ENCODE results near the gene TMEM86A. TPM values are rescaled to one million over a fixed set of nuclear protein-coding genes. Genes with fewer than 3 reads are reported as not detected.
"Not testable (repeated sequence)": the region's sequence is repeated elsewhere in the genome, so short reads cannot be mapped to it uniquely, and the experiment has no call there.

TMEM86A gene, protein sequence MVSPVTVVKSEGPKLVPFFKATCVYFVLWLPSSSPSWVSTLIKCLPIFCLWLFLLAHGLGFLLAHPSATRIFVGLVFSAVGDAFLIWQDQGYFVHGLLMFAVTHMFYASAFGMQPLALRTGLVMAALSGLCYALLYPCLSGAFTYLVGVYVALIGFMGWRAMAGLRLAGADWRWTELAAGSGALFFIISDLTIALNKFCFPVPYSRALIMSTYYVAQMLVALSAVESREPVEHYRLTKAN
- total RNA-seq = 10 to 100 TPM; 37.6 to 96.2 (median 52.8) TPM

DNA sequence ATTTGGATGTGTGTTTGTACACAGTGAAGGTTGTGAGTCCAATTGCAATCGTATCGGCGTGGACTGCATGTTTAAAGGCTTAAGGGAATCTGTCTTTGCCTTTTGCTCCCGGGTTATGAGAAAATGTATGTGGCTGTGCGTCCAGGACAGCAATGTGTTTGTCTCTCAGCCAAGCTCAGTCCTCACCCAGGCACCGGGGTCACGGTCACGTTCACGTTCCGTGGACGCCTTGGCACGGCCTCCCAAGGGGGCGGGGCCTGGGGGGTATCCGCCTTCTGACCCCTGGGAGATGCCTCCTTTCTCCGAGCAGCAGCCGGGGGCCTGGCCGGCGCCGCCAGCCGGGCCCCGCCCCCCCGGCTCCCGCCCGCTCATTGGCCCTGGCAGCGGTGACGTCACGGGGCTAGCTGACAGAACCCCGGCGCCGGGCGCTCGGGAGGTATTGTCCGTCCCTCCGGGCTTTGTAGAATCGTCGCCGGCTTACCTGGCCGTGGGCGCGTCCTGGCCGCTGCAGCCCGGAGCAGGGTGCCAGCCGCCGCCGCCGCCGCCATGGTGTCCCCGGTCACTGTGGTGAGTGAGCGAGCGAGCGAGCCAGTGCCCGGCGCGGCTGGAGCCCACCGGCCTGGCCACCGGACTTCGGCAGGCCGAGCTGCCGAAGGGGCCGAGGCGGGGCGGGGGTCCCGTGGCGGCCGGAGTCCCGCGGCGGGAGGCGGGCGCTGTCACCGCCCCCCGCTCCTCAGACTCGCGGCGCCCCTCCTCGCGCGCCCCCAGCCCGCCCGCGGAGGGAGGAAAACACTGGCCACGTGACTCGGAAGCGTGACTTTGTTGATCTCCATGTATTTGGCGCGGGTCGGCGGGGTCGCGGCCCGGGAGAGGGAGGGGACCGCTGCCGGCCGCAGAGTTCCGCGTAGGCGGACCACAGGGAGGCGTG is at the start of gene TMEM86A:
Gene TMEM86A (plus strand): TSS at position 439 of the 928 bp plus-strand sequence. CDS start 108 bp downstream, at position 547.
- WGBS, 2 donors = 1 to 2% methylated on average over 44 to 46 of the region's 98 CpGs
- intact Hi-C loops (cut with DNase I; ENCODE audit: low total_unique reads) = no loop called here
- peak within 1 kb of the TSS; percentile 58 for H3K4me3 ChIP-seq (ENCODE audit: low read depth, poor library complexity, severe bottlenecking)
- TF ChIP-seq POLR2A (IDR thresholded peaks at IDR 0.05) = peak in 1 of 2 donors; percentile 67
- TF ChIP-seq, protein P1, sequence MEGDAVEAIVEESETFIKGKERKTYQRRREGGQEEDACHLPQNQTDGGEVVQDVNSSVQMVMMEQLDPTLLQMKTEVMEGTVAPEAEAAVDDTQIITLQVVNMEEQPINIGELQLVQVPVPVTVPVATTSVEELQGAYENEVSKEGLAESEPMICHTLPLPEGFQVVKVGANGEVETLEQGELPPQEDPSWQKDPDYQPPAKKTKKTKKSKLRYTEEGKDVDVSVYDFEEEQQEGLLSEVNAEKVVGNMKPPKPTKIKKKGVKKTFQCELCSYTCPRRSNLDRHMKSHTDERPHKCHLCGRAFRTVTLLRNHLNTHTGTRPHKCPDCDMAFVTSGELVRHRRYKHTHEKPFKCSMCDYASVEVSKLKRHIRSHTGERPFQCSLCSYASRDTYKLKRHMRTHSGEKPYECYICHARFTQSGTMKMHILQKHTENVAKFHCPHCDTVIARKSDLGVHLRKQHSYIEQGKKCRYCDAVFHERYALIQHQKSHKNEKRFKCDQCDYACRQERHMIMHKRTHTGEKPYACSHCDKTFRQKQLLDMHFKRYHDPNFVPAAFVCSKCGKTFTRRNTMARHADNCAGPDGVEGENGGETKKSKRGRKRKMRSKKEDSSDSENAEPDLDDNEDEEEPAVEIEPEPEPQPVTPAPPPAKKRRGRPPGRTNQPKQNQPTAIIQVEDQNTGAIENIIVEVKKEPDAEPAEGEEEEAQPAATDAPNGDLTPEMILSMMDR (IDR thresholded peaks at IDR 0.05) = no peak
- peak; percentile 90 to 98 for DNase-seq (ENCODE audit: low spot score in 2 of 2)

DNA sequence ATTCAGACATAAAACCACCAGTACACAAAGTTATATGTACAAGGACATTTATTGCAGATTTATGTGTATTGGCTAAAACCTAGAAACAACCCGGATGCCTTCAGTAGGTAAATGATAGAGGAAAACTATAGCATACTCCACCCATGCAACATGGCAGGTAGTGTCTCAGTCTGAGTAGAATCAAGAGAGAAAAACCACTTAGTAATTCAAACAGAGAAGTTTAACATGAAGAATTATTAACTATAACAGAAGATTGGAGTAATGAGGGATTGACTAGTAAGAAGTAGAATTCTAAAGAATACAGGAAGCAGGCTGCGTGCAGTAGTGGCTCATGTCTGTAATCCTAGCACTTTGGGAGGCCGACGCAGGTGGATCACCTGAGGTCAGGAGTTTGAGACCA is 48.2 kb upstream of the TMEM86A start:
- intact Hi-C loops (cut with DNase I; ENCODE audit: low total_unique reads) = no loop called here
- WGBS, 2 donors = 91 to 97% methylated on average over 4 of the region's 4 CpGs
- TF ChIP-seq POLR2A (IDR thresholded peaks at IDR 0.05) = no peak
- TF ChIP-seq, protein P1 (IDR thresholded peaks at IDR 0.05) = no peak
- no peak overlapping the region for H3K4me3 ChIP-seq (ENCODE audit: low read depth, poor library complexity, severe bottlenecking)
- peak in 1 of 2 donors; percentile 4 for DNase-seq (ENCODE audit: low spot score in 2 of 2)

DNA sequence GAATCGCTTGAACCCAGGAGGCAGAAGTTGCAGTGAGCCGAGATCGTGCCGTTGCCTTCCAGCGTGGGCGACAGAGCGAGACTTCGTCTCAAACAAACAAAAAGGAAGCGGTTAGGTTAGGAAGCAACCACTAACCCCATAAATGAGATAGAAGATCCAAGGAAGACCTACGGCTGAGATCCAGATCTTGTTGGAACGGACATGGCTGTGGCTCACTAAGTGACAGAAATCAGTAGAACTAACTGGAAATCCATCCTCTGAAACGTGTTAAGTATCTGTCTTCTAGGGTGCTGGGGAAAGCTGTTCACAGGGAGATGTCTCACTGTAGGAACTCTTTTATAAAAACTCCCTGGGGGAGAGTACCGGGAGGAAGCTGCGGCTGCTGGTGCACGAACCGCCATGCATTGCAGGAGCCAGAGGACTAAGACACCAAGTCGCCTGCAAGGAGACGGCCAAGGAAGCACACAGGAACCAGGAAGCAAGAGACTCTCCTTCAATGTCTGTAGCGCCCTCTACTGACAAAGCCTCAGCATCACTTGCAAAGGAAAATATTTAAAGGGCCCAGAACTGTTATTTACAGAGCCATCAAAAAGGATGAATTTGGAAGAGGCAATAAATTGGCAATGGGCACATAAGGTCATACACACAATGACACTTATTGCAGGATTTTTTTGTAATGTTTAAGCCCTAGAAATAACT is 47.6 kb upstream of the TMEM86A start:
- WGBS, 2 donors = 70 to 77% methylated on average over 19 of the region's 19 CpGs

DNA sequence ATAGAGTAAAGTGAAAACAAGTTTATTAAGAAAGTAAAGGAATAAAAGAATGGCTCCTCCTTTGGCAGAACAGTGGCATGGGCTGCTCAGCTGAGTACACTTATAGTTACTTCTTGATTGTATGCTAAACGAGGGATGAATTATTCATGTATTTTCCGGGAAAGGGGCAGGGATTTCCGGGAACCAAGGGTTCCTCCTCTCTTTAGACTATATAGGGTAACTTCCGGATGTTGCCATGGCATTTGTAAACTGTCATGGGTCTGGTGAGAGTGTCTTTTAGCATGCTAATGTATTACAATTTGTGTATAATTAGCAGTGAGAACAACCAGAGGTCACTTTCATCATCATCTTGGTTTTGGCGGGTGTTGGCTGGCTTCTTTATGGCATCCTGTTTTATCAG is 40.9 kb upstream of the TMEM86A start:
- peak in 1 of 2 donors; percentile 23 for DNase-seq (ENCODE audit: low spot score in 2 of 2)
- H3K4me3 ChIP-seq (ENCODE audit: low read depth, poor library complexity, severe bottlenecking) = no peak overlapping the region
- intact Hi-C loops (cut with DNase I; ENCODE audit: low total_unique reads) = no loop called here
- WGBS, 2 donors = 71 to 82% methylated on average over 5 of the region's 5 CpGs
- no peak for TF ChIP-seq POLR2A (IDR thresholded peaks at IDR 0.05)
- TF ChIP-seq, protein P1 (IDR thresholded peaks at IDR 0.05) = no peak

More for the DNA sequence above, 47.6 kb upstream of the TMEM86A start:
- no peak overlapping the region for H3K4me3 ChIP-seq (ENCODE audit: low read depth, poor library complexity, severe bottlenecking)
- no peak for TF ChIP-seq POLR2A (IDR thresholded peaks at IDR 0.05)
- TF ChIP-seq, protein P1 (IDR thresholded peaks at IDR 0.05) = no peak
- intact Hi-C loops (cut with DNase I; ENCODE audit: low total_unique reads) = no loop called here
- peak; percentile 23 to 76 for DNase-seq (ENCODE audit: low spot score in 2 of 2)

DNA sequence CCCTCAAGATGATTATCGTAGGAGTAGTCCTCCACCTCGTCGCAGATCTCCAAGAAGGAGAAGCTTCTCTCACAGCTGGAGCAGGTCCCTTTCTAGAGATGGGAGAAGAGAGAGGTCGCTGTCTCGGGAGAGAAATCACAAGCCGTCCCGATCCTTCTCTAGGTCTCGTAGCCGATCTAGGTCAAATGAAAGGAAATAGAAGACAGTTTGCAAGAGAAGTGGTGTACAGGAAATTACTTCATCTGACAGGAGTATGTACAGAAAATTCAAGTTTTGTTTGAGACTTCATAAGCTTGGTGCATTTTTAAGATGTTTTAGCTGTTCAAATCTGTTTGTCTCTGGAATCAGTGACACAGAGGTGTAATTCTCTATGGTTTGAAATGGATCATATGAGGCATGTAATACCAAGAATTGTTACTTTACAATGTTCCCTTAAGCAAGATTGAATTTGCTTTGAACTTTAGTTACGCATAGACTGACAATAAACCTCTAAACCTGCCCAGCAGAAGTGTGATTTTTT is 33.2 kb upstream of the TMEM86A start:
- intact Hi-C loops (cut with DNase I; ENCODE audit: low total_unique reads); DNase-seq (ENCODE audit: low spot score in 2 of 2); H3K4me3 ChIP-seq (ENCODE audit: low read depth, poor library complexity, severe bottlenecking): not testable (repeated sequence)
- 82 to 84% methylated on average over 10 of the region's 10 CpGs for WGBS, 2 donors

All from lower leg skin (tissue), 4 donors.